Mucosa of stomach (tissue), 1 donor: Measurements from ENCODE around the gene CD37.

Experiments used
- H3K27me3 ChIP-seq: one replicate; pipeline ENCODE4 v1.7.0; 2013; ENCODE audit warnings: mild to moderate bottlenecking, low read length; ENCODE audit not compliant: control insufficient read depth, insufficient read depth
- H3K36me3 ChIP-seq: one replicate; pipeline ENCODE4 v1.7.0; 2013; ENCODE audit warnings: low read length; ENCODE audit not compliant: control insufficient read depth, insufficient read depth
- H3K4me1 ChIP-seq: one replicate; pipeline ENCODE4 v1.7.0; 2013; ENCODE audit warnings: mild to moderate bottlenecking, low read length; ENCODE audit not compliant: control insufficient read depth, insufficient read depth
- H3K4me3 ChIP-seq: one replicate; pipeline ENCODE4 v1.7.0; 2013; ENCODE audit warnings: low read length
- H3K9ac ChIP-seq: one replicate; pipeline ENCODE4 v1.7.0; 2013; ENCODE audit warnings: mild to moderate bottlenecking, low read length, moderate library complexity
- H3K9me3 ChIP-seq: one replicate; pipeline ENCODE4 v1.7.0; 2013; ENCODE audit warnings: mild to moderate bottlenecking, low read length, moderate library complexity; ENCODE audit not compliant: control insufficient read depth
- donor health status: Pancreatic carcinoma.

The CD37 gene

GRCh38 chr19:49340865-49341718 is 5.9 kb downstream of the CD37 start:
- Histone ChIP-seq H3K36me3 (no peaks in the 10 kb centered on the region), H3K4me1 (peaks cover 21% of the 10 kb centered on the region), H3K4me3 (no peak overlapping the region), H3K27me3 (no peaks in the 10 kb centered on the region), H3K9me3 (no peaks in the 10 kb centered on the region), H3K9ac (no peak overlapping the region)

GRCh38 chr19:49342291-49342721 is 7.1 kb downstream of the CD37 start:
- H3K4me3 ChIP-seq: no peak overlapping the region
- H3K9ac ChIP-seq: no peak overlapping the region
- H3K9me3 ChIP-seq: no peaks in the 10 kb centered on the region
- no peaks in the 10 kb centered on the region for H3K36me3 ChIP-seq
- H3K27me3 ChIP-seq: no peaks in the 10 kb centered on the region
- H3K4me1 ChIP-seq: peaks cover 21% of the 10 kb centered on the region

GRCh38 chr19:49343123-49343522 is 7.9 kb downstream of the CD37 start:
- Histone ChIP-seq H3K4me3 (no peak overlapping the region), H3K9me3 (no peaks in the 10 kb centered on the region), H3K4me1 (peaks cover 21% of the 10 kb centered on the region), H3K9ac (no peak overlapping the region), H3K36me3 (no peaks in the 10 kb centered on the region), H3K27me3 (no peaks in the 10 kb centered on the region)

- Histone ChIP-seq H3K4me1 (peaks cover 13% of the 10 kb centered on the region), H3K9me3 (no peaks in the 10 kb centered on the region), H3K4me3 (no peak overlapping the region), H3K36me3 (no peaks in the 10 kb centered on the region), H3K9ac (no peak overlapping the region), H3K27me3 (no peaks in the 10 kb centered on the region)
These were observed 9.6 kb downstream of the CD37 start for GRCh38 chr19:49344505-49345423.

- Histone ChIP-seq H3K27me3 (no peaks in the 10 kb centered on the region), H3K36me3 (no peaks in the 10 kb centered on the region), H3K9me3 (no peaks in the 10 kb centered on the region), H3K9ac (no peak overlapping the region), H3K4me3 (no peak overlapping the region), H3K4me1 (no peaks in the 10 kb centered on the region)
These were observed 12.0 kb downstream of the CD37 start for GRCh38 chr19:49347191-49347590.

GRCh38 chr19:49347835-49348234 is 12.6 kb downstream of the CD37 start:
- H3K4me1 ChIP-seq: no peaks in the 10 kb centered on the region

GRCh38 chr19:49348305-49349189 is 13.3 kb downstream of the CD37 start:
- H3K36me3 ChIP-seq: no peaks in the 10 kb centered on the region
- no peaks in the 10 kb centered on the region for H3K4me1 ChIP-seq
- H3K4me3 ChIP-seq: no peak overlapping the region
- no peak overlapping the region for H3K9ac ChIP-seq
- no peaks in the 10 kb centered on the region for H3K27me3 ChIP-seq
- no peaks in the 10 kb centered on the region for H3K9me3 ChIP-seq

More at GRCh38 chr19:49347835-49348234, 12.6 kb downstream of the CD37 start:
- Histone ChIP-seq H3K27me3 (no peaks in the 10 kb centered on the region), H3K9me3 (no peaks in the 10 kb centered on the region), H3K4me3 (no peak overlapping the region), H3K9ac (no peak overlapping the region), H3K36me3 (no peaks in the 10 kb centered on the region)

- no peaks in the 10 kb centered on the region for H3K36me3 ChIP-seq
These were observed 14.4 kb downstream of the CD37 start for GRCh38 chr19:49349567-49349966.

GRCh38 chr19:49355909-49356353 is 20.7 kb downstream of the CD37 start:
- Histone ChIP-seq H3K4me3 (no peak overlapping the region), H3K9ac (no peak overlapping the region), H3K9me3 (no peaks in the 10 kb centered on the region), H3K27me3 (no peaks in the 10 kb centered on the region), H3K36me3 (no peaks in the 10 kb centered on the region), H3K4me1 (peaks cover 3% of the 10 kb centered on the region)

More at GRCh38 chr19:49349567-49349966, 14.4 kb downstream of the CD37 start:
- Histone ChIP-seq H3K9me3 (no peaks in the 10 kb centered on the region), H3K4me1 (no peaks in the 10 kb centered on the region), H3K9ac (no peak overlapping the region), H3K4me3 (no peak overlapping the region), H3K27me3 (no peaks in the 10 kb centered on the region)

- H3K27me3 ChIP-seq: no peaks in the 10 kb centered on the region
- H3K4me3 ChIP-seq: no peak overlapping the region
- H3K36me3 ChIP-seq: no peaks in the 10 kb centered on the region
- H3K9ac ChIP-seq: no peak overlapping the region
- no peaks in the 10 kb centered on the region for H3K9me3 ChIP-seq
- H3K4me1 ChIP-seq: peaks cover 6% of the 10 kb centered on the region
These were observed 21.2 kb downstream of the CD37 start for GRCh38 chr19:49356382-49356781.

- Histone ChIP-seq H3K4me3 (no peak overlapping the region), H3K27me3 (peaks cover 6% of the 10 kb centered on the region), H3K9ac (no peak overlapping the region), H3K36me3 (no peaks in the 10 kb centered on the region), H3K9me3 (no peaks in the 10 kb centered on the region), H3K4me1 (peaks cover 12% of the 10 kb centered on the region)
These were observed 22.0 kb downstream of the CD37 start for GRCh38 chr19:49357186-49357585.
